ENCODE results near the gene C3orf70.

Gene C3orf70

DNA sequence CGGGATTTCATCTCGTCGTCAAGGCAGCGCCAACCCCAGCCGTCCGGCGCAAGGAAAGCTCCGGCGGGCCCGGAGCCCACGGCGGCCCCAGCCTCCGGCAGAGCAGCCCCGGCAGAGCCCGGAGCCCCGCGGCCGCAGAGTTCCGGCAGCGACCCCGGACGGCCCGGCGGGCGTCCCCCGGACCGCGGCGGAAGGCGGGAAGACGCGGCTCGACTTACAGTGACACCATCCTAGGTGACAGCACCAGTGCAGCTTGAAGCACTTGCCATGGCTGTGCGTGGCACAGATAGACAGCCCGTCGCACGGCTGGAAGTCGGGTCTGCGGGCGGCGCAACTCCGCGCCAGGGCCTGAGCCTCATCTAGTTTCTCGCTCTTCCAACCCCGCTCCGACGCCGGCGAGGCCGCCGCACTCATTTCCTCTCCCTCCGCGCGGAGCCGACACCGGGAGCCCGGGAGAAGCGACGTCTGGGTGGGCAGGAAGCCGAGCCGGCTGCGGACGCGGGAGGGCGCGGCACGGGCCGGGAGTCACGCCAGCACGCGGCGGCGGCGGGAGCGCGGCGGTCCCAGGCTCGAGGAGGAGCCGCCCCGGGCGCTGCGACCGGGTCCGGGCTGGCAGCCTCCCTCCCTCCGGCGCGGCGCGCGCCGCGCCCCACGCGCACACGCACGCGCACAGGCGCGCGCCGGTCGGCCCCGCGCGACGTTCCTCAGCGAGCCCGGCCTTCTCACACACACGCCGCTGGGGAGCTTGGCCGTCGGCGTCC is at the start of gene C3orf70:
C3orf70 (minus strand) TSS at position 651 of the 761 bp plus-strand sequence; CDS start at position 414, 237 bp downstream.
- DNase-seq (ENCODE audit: low read depth), result no peak

DNA sequence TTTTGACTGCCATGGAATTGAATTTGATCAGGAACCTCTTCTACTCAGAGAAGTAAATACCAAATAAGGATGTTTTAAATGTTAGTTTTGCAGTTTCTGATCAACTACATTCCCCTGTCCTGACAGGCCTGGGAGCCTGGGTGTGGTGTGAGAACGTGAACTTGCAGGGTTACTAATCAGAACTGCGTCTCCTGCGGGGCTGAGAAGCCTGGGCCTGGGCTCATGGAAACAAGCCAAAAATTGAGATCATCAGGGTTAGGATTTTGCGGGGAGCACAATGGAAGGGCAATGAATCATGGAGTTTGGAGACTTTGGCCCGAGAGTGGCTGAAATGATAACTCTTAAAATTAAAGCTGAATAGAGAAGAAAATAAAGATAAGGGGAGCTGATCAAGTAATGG is 47.8 kb upstream of the C3orf70 start:
- no peak for DNase-seq (ENCODE audit: low read depth)

DNA sequence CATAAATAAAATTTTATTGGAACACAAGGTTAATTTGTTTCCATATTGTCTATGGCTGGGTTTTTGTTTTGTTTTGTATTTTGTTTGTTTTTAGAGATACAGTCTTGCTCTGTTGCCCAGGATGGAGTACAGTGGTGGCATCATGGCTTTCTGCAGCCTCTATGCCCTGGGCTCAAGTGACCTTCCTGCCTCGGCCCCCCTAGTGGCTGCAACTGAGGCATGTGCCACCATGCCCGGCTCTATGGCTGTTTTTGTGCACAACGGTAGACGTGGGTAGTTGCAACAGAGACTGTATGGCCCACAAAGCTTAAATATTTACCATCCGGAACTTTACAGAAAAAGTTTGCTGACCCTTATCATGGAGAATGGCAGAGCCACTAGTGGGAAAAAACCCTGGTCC is 46.8 kb upstream of the C3orf70 start:
- DNase-seq (ENCODE audit: low read depth), result no peak

GRCh38 chr3:185199206-185199605 is 46.3 kb upstream of the C3orf70 start:
- no peak for DNase-seq (ENCODE audit: low read depth)

DNA sequence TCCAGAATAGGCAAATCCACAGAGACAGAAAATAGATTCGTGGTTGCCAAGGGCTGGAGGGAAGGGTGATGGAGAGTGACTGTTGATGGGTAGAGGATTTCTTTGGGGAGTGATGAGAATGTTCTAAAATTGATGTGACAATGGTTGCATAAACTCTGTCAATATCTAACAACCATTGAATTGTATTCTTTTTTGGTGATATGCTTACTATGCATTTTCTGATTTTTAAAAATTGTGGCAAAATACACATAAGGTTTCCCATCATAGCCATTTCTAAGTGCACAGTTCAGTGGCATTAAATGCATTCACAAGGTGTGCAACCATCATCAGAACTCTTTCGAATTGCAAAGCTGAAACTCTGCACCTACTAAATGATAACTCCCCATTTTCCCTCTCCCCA is 44.2 kb upstream of the C3orf70 start:
- DNase-seq (ENCODE audit: low read depth), result no peak

GRCh38 chr3:185195652-185196051 is 42.8 kb upstream of the C3orf70 start:
- no peak for DNase-seq (ENCODE audit: low read depth)

DNA sequence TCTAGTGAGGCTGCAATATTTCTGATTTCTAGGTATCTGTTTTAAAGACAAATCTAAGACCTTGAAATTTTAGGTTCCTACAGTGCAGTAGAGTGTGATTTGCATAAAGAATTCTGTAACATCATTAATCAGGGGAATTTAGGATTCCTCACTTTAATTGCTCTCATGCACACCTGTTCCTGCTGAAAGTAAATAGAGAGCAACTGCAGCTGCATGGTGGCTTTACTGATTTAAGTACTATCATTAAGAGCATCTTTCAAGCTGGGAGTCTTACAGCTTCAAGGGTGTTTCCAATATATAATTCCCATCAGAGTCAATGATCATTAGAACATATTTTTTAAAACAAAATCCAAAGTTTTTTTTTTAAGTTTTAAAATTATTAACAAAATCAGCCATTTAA is 36.0 kb upstream of the C3orf70 start:
- DNase-seq (ENCODE audit: low read depth), result no peak

GRCh38 chr3:185187391-185187790 is 34.5 kb upstream of the C3orf70 start:
- DNase-seq (ENCODE audit: low read depth), result no peak

- no peak for DNase-seq (ENCODE audit: low read depth)
Measured at GRCh38 chr3:185176750-185177359, 24.0 kb upstream of the C3orf70 start.

DNA sequence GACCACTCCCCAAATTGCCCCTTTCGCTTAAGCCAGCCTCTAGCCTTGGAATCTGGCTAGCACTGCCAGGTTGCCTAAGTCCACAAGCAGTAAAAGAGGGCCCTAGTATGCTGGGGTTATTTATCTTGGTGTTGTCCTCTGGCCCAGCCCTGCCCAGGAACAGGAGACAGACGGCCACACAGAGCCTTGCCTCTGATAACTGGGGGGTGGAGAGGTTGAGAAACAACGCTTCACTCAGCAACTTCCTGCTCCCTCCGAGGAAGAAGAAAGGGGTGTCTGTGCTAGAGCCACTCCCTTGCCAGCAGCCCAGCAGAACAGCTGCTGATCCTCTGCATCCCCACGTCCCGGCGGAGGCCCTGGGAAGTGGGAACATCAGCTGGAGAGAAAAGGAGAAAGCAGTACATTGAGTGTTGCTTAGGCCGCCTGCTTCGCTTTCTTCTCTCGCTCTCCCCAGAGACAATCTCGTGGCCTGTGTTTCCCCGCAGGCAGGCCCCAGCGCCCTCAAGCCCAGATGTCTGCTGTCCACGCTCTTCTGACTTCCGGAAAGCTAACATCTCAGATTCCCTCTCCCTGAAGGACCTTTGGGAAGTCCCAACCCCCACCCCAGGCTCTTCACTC is 22.6 kb upstream of the C3orf70 start:
- no peak for DNase-seq (ENCODE audit: low read depth)

DNA sequence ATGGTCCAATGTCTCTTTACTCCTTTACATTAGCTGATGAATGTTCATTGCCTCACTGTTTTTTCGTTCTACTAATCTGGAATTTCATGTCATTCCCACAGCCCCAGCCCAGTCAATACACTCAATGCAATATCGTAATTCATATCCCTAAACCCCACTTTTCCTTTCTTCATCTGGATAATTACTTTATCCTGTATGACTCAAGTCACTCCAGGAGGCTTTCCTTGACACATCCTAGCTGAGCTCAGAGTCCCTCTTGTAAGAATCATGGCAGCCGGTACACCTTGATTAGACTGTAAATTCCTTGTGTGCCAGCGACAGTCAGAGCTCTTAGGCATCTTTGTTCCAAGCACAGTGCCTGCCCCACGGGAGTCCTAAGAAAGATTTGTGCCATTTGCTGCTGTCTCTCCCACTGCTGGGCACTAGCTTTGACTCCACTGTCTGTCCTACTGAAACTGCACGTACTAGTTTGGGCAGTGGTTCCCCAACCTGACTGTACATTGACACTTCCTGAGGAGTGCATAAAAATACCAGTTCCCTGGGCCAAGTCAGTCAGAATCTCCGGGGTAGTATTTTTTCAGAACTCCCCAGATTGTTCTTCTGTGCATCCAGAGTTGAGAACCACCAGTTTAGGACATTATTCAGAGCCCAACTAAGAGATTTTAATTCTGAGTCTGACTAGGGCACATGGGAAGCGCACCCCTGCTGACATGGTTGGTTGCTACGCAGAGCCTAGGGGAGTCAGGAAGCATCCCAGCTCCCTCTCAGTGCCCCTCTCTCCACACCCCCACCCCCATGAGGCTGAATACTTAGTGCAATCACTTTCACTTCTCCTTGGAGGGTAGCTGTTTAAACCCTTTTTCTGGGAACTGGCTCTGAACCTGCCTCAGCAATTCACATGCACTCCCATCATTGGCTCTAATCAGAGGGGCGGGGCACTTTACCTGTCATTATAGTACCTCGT is 19.5 kb upstream of the C3orf70 start:
- no peak for DNase-seq (ENCODE audit: low read depth)

- DNase-seq (ENCODE audit: low read depth), result no peak
Measured at GRCh38 chr3:185164428-185165217, 11.8 kb upstream of the C3orf70 start.

DNA sequence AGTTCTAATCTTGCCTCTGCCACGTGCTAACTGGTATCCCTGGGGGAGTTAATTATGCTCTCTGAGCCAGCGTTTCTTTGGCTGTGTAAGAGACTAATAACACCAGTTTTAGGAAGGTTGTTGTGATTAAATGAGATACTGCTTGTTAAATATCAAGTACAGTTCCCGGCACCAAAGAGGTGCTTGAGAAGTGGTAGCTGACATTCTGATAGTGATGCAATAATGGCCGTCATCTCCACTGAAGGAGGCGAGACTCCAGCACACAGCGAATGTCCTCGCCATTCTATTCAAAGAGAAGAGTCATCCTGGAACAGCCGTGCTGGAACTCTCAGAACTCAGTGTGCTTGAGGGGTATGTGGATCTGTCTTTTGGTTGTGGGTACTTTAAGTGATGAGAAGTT is 9.8 kb upstream of the C3orf70 start:
- no peak for DNase-seq (ENCODE audit: low read depth)

GRCh38 chr3:185161761-185162160 is 8.9 kb upstream of the C3orf70 start:
- no peak for DNase-seq (ENCODE audit: low read depth)

GRCh38 chr3:185157347-185157746 is 4.5 kb upstream of the C3orf70 start:
- DNase-seq (ENCODE audit: low read depth), result no peak

DNA sequence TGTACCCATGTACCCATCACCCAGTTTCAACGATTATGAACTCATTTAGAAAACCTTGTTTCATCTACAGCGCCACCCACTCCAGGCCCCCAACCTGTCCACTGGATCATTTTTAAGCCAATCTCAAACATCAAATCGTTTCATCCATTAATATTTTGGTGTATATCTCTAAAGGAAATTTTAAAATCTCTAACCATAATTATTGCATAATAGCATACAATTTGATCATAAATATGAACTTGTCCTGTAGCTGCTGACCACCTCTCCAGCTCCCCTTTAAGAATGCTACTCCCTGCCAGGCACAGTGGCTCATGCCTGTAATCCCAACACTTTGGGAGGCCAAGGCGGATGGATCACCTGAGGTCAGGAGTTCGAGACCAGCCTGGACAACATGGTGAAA is 2.8 kb upstream of the C3orf70 start:
- DNase-seq (ENCODE audit: low read depth), result no peak

DNA sequence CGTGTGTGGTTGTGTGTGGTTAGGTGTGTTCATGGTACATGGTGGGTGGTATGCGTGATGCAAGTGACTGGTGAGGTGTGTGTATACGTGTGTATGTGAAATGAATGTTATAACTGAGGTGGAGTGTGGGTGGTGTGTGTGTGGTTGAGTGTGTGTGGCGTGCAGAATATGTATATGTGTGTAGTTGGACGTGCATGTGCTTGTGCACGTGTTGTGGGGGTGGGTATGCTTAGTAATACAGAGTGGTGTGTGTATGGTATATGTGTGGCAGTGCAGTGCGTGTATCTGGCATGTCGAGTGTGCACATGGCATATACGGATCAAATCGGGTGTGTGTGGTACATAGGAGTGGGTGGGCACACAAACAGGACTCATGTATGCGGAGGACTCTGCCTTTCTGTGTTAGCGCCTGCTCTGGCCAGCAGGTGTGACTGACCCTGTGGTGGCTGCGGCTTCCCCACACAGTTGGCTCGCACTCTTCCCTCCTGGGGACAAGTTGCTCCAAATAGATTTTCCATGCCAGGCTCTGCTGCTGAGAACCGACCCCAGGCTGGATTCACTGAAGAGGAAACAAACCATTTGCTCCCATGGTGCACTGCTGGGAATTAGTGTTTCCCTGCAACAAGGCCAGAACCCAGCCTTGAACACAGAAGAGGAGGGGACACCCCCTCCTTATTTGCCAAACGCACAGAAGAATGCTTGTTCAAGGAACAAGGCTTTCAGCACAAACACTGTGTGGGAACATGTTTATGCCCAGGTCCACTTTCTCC is 1.2 kb upstream of the C3orf70 start:
- DNase-seq (ENCODE audit: low read depth), result no peak

DNA sequence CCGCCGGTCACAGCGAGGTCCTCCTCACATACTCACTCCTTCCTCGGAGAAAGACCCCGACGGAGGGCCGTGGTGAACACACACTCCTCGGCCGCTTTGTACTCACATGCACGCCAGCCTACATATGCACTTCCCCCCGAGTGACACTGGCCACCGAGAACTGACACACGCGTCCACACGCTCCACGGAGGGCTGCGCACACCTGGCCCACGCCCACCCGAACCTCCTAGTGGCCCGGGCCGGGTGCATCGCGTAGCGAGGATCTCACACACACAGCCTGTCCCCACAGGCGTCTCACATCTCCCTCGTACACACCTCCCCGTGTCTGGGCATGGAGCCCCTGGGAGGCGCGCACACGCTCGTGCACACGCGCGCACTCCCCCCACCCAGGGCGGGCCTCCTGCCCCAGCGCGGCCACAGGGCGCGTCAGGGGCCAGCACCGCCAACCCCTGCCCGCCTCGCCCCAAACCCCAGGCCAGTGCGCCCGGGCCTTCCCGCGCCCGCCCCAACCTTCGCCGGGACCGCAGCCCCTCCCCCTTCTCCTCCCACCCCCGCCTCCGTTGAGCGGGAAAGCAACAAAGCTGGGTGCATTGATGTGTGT is 411 bp upstream of the C3orf70 start:
- no peak for DNase-seq (ENCODE audit: low read depth)

- no peak for DNase-seq (ENCODE audit: low read depth)
Measured at GRCh38 chr3:185151964-185152409, 873 bp downstream of the C3orf70 start.

Measured in stimulated activated CD8-positive, alpha-beta memory T cell treated with anti-CD3 and anti-CD28 coated beads, Interleukin-15, amount 100 ng/mL, for 24 hours (primary cell).